Measurements from ENCODE around the gene CFAP57.
A peak's percentile ranks its signal among the peaks of the same experiment; 100 is the strongest.
"Not testable (repeated sequence)": the region's sequence is repeated elsewhere in the genome, so short reads cannot be mapped to it uniquely, and the experiment has no call there.

Gene CFAP57

DNA sequence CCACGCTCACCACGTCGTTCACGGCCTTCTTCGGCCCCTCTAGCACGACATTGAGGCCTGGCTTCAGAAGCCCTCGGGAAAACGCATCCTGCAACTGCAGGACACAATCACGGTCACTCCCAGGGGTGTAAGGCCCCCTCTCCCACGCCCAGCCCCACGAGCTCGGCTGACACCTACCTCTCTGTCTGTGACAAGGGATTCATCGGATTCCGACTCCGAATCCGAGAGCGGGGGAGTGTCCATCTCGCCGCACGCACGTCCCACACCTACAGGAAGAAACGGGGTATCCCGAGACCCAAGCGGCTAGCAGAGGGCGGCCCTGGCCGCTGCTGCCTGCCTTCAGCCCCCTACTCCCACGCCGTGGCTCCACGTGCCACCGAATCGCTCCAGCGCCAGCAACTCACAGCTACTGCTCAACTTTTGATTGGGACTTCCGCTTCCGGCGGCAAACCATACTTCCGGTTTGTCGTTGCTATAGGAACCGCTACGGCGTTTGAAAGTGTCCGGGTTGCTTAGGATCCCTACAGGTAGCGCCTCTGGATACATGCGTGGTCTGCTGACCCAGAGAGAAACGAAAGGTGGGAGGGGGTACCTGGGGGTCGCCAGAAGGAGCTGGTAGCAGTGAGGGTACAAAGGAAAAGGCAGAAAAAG lies at the start of gene CFAP57, which contains the start of gene EBNA1BP2:
TSS of gene CFAP57 (plus strand) at position 455 of the 651 bp plus-strand sequence. CDS start 424 bp downstream, outside the sequence.
TSS of gene EBNA1BP2 (minus strand) at position 415 of the 651 bp plus-strand sequence. CDS start at position 243, 172 bp downstream.
- Histone ChIP-seq H3K4me3 (ENCODE audit: low read length) (peak within 1 kb of the TSS; percentile 56), H3K4me1 (ENCODE audit: control insufficient read depth, insufficient read depth, low read length) (no peaks in the 10 kb centered on the region), H3K9me3 (ENCODE audit: control insufficient read depth, low read length) (no peaks in the 10 kb centered on the region), H3K27me3 (ENCODE audit: control insufficient read depth, insufficient read depth, low read length) (peaks cover 7% of the 10 kb centered on the region), H3K36me3 (ENCODE audit: control insufficient read depth, insufficient read depth, low read length) (no peaks in the 10 kb centered on the region), H3K9ac (ENCODE audit: low read length) (peak within 1 kb of the TSS; percentile 63)

DNA sequence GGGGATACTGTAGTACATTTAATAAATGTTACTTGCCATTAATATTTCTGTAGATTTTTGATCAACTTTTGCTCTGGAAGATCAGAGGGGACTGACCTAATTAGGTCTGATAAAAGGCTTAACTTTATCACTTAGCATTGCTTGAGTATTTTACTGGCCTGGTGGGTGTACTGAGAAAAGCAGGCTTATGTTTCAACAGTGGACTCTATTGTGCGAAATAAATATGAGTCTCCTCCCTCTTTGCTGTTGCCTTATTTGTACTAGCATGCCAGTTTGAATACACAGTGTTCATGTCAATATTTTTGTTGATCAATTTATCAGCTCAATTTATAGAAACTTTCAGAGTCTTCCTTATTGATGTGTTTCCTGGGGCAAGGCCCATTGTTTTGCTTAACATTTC lies 49.1 kb upstream of the CFAP57 start:
- H3K9ac ChIP-seq (ENCODE audit: low read length), result no peak overlapping the region
- no peaks in the 10 kb centered on the region for H3K36me3 ChIP-seq (ENCODE audit: control insufficient read depth, insufficient read depth, low read length)
- no peaks in the 10 kb centered on the region for H3K9me3 ChIP-seq (ENCODE audit: control insufficient read depth, low read length)
- H3K27me3 ChIP-seq (ENCODE audit: control insufficient read depth, insufficient read depth, low read length), result no peaks in the 10 kb centered on the region
- H3K4me3 ChIP-seq (ENCODE audit: low read length), result no peak overlapping the region
- no peaks in the 10 kb centered on the region for H3K4me1 ChIP-seq (ENCODE audit: control insufficient read depth, insufficient read depth, low read length)

DNA sequence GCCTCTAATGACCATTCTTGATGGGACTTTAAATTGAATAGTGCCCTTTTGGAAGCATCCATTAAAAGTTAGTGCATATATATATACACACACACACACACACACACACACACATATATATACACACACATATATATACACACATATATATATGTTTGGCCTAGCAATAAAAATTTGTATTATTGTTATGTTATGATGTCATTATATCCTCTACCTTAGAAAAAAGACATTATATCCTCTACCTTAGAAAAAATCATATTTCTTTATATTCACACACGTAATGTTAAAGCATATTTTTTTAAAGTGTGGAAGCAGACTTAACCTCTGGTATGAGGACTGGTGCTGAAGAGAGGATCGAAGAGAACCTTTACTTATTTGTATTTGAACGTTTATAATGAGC lies 43.3 kb upstream of the CFAP57 start:
- no peaks in the 10 kb centered on the region for H3K27me3 ChIP-seq (ENCODE audit: control insufficient read depth, insufficient read depth, low read length)
- H3K9me3 ChIP-seq (ENCODE audit: control insufficient read depth, low read length), result no peaks in the 10 kb centered on the region
- H3K4me1 ChIP-seq (ENCODE audit: control insufficient read depth, insufficient read depth, low read length), result no peaks in the 10 kb centered on the region
- H3K4me3 ChIP-seq (ENCODE audit: low read length), result no peak overlapping the region
- no peaks in the 10 kb centered on the region for H3K36me3 ChIP-seq (ENCODE audit: control insufficient read depth, insufficient read depth, low read length)
- H3K9ac ChIP-seq (ENCODE audit: low read length), result no peak overlapping the region

DNA sequence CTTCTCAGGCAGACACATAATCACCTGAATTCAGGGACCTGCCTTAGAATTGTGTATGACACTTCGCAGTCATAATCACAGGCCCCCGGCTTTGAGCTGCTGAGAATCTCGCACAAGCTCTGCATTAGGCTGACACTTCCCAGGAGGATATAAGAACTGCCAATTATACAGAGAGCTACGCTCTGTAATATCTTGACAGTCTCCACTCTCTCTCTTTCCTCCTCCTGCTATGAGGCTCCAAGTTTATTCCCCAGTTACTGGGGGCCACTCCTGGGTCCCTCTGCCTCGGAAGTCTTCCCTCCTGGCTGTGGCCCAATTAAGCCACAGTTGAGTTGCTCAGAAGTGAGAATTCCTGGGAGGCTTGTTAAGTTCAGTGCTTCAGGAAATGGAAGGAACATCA lies 42.7 kb upstream of the CFAP57 start:
- Histone ChIP-seq H3K36me3 (ENCODE audit: control insufficient read depth, insufficient read depth, low read length) (no peaks in the 10 kb centered on the region), H3K9ac (ENCODE audit: low read length) (no peak overlapping the region), H3K4me1 (ENCODE audit: control insufficient read depth, insufficient read depth, low read length) (no peaks in the 10 kb centered on the region), H3K4me3 (ENCODE audit: low read length) (no peak overlapping the region), H3K9me3 (ENCODE audit: control insufficient read depth, low read length) (no peaks in the 10 kb centered on the region), H3K27me3 (ENCODE audit: control insufficient read depth, insufficient read depth, low read length) (no peaks in the 10 kb centered on the region)

DNA sequence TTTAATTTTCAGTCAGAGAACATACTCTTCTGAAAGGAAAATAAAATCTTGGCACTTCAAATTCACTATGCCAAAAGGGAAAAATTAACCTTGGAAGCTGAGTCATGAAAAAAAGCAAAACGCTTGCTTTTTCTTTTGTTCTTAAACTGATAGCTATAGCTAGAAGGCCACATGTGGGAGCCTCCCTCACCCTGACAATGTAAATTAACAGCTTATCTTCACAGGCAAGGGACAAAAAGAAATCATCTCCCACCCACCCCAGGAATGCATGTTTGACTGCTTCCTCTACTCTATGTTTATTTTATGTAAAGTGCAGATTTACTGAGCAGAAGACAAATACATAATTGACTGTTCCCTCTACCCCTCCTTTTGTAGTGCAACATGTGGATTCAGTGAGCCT lies 38.1 kb upstream of the CFAP57 start:
- Histone ChIP-seq H3K4me3 (ENCODE audit: low read length) (no peak overlapping the region), H3K9ac (ENCODE audit: low read length) (no peak overlapping the region), H3K36me3 (ENCODE audit: control insufficient read depth, insufficient read depth, low read length) (no peaks in the 10 kb centered on the region), H3K4me1 (ENCODE audit: control insufficient read depth, insufficient read depth, low read length) (no peaks in the 10 kb centered on the region), H3K9me3 (ENCODE audit: control insufficient read depth, low read length) (no peaks in the 10 kb centered on the region), H3K27me3 (ENCODE audit: control insufficient read depth, insufficient read depth, low read length) (peaks cover 4% of the 10 kb centered on the region)

DNA sequence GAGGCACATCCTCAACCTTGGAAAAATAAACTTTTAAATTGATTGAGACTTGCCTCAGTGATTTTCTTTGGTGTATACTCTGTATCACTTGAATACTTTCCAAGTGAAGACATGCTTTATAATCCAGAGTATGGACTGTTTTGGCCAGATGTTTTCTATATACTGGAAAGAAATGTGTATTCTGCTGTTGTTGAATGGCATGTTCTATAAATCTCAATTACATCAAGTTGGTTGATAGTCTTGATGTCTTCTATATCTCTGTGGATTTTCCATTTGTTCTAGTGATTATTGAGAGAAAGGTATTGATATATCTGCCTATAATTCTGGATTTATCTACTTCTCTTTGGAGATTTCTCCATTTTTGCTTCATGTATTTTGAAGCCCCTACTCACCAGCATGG lies 37.5 kb upstream of the CFAP57 start:
- H3K36me3 ChIP-seq (ENCODE audit: control insufficient read depth, insufficient read depth, low read length), result no peaks in the 10 kb centered on the region
- H3K9me3 ChIP-seq (ENCODE audit: control insufficient read depth, low read length), result no peaks in the 10 kb centered on the region
- H3K4me1 ChIP-seq (ENCODE audit: control insufficient read depth, insufficient read depth, low read length), result no peaks in the 10 kb centered on the region
- no peak overlapping the region for H3K4me3 ChIP-seq (ENCODE audit: low read length)
- H3K9ac ChIP-seq (ENCODE audit: low read length), result no peak overlapping the region
- peaks cover 4% of the 10 kb centered on the region for H3K27me3 ChIP-seq (ENCODE audit: control insufficient read depth, insufficient read depth, low read length)

DNA sequence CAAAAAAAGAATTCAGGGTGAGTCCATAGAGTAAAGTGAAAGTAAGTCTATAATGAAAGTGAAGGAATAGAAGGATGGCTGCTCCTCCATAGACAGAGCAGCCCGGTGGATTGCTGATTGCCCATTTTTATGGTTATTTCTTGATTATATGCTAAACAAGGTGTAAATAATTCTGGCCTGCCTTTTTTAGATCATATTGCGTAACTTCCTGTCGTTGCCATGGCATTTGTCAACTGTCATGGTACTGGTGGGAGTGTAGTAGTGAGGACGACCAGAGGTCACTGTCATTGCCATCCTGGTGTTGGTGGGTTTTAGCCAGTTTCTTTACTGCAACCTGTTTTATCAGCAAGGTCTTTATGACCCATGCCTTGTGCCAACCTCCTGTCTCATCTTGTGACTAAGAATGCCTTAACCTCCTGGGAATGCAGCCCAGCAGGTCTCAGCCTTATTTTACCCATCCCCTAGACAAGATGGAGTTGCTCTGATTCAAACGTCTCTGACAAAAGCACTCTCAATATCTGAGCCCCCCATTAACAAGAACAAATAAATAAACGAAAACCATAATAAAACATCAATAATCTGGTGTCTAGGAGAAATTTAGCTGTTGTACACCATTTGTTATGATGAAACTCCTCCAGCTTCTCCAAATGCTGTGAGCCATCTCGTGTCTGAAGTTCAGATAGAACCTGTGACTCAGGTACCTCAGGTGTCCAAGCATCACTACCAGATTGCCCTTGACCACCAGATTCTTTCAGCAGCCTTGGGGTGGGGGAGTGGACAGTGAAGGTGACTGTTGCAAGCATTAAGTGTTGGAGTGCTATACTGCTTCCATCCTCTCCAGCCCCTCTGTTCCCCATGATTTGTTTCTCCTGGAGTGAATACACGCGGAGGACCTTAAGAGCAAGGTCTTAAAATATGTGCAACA lies 36.0 kb upstream of the CFAP57 start:
- H3K4me3 ChIP-seq (ENCODE audit: low read length), result no peak overlapping the region
- H3K36me3 ChIP-seq (ENCODE audit: control insufficient read depth, insufficient read depth, low read length), result no peaks in the 10 kb centered on the region
- H3K4me1 ChIP-seq (ENCODE audit: control insufficient read depth, insufficient read depth, low read length), result no peaks in the 10 kb centered on the region
- no peak overlapping the region for H3K9ac ChIP-seq (ENCODE audit: low read length)
- H3K9me3 ChIP-seq (ENCODE audit: control insufficient read depth, low read length), result no peaks in the 10 kb centered on the region
- H3K27me3 ChIP-seq (ENCODE audit: control insufficient read depth, insufficient read depth, low read length), result peaks cover 4% of the 10 kb centered on the region

DNA sequence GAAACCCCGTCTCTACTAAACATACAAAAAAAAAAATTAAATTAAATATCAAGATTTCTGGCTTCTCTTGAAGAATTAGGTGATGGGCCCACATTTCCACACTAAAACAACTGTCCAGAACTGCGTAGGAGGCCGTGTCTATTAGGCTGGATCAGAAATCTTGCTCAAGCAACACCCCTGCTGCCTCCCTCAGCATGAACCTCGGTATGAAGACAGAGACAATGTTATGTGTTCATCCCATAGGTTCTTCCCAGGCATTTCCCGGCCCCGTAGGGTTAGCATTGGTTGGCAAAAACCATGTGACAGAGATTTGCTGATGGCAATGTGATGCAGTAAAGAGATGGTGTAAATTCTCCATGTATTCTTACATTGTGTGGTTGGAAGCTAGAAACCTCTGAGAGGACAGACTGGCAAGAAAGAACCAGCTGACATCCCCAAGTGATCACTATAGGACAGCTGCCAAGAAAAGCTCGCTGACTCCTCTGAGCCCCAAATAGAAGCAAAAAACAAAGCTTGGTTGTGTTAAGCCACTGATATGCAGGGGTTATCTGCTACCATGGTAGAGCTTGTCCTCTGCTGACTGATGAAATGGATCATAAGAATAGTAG lies 34.6 kb upstream of the CFAP57 start:
- Histone ChIP-seq H3K27me3 (ENCODE audit: control insufficient read depth, insufficient read depth, low read length) (peaks cover 4% of the 10 kb centered on the region), H3K36me3 (ENCODE audit: control insufficient read depth, insufficient read depth, low read length) (no peaks in the 10 kb centered on the region), H3K9ac (ENCODE audit: low read length) (no peak overlapping the region), H3K4me3 (ENCODE audit: low read length) (no peak overlapping the region), H3K4me1 (ENCODE audit: control insufficient read depth, insufficient read depth, low read length) (no peaks in the 10 kb centered on the region), H3K9me3 (ENCODE audit: control insufficient read depth, low read length) (no peaks in the 10 kb centered on the region)

DNA sequence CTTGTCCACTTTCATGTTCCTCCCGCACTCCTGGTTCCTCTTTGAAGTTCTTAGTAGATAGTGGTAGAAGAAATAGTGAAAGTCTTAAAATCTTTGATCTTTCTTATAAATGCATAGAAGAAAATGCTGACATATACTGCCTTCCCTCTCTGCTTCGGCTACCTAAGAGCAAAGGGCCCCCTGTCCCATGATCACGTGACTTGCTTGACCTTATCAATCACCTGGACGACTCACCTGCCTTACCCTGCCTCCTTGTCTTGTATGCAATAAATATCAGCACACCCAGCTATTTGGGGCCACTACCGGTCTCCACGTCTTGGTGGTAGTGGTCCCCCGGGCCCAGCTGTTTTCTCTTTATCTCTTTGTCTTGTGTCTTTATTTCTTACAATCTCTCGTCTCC lies 32.8 kb upstream of the CFAP57 start:
- H3K9ac ChIP-seq (ENCODE audit: low read length); H3K9me3 ChIP-seq (ENCODE audit: control insufficient read depth, low read length); H3K4me3 ChIP-seq (ENCODE audit: low read length); H3K36me3 ChIP-seq (ENCODE audit: control insufficient read depth, insufficient read depth, low read length); H3K4me1 ChIP-seq (ENCODE audit: control insufficient read depth, insufficient read depth, low read length); H3K27me3 ChIP-seq (ENCODE audit: control insufficient read depth, insufficient read depth, low read length): not testable (repeated sequence)

DNA sequence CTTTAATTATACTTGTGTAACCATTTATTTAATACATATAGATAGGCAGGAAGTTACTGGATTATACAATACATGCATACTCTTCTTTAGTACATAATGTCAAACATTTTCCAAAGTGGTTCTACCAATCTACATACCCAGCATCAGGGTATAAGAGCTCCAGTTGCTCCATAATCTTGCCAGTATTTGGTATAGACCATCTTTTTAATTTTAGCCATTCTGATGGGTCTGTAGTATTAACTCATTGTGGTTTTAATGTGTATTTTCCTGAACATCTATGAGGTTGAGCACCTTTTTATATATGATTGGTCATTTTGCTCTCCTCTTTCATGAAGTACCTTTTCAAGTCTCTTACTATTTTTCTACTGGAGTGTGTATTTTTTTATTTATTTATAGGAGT lies 32.1 kb upstream of the CFAP57 start:
- no peaks in the 10 kb centered on the region for H3K36me3 ChIP-seq (ENCODE audit: control insufficient read depth, insufficient read depth, low read length)
- no peaks in the 10 kb centered on the region for H3K9me3 ChIP-seq (ENCODE audit: control insufficient read depth, low read length)

DNA sequence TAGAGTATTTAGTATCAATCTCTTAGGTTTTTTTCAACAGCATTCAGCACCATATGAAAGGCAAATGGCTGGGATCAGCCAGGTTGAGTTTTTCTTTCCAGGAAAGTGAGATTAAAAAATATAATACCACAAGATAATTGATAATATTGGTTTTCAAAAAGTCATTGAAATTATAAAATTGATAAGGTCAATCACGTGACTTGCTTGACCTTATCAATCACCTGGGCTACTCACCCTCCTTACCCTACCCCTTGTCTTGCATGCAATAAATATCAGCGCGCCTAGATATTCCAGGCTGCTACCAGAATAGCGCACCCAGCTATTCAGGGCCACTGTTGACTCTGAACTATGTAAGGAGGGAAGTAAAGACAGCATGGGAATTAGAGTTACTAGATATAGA lies 31.5 kb upstream of the CFAP57 start:
- H3K4me3 ChIP-seq (ENCODE audit: low read length), result no peak overlapping the region

More for the DNA sequence above, 32.1 kb upstream of the CFAP57 start:
- peaks cover 4% of the 10 kb centered on the region for H3K27me3 ChIP-seq (ENCODE audit: control insufficient read depth, insufficient read depth, low read length)
- H3K4me3 ChIP-seq (ENCODE audit: low read length), result no peak overlapping the region
- H3K4me1 ChIP-seq (ENCODE audit: control insufficient read depth, insufficient read depth, low read length), result no peaks in the 10 kb centered on the region
- H3K9ac ChIP-seq (ENCODE audit: low read length), result no peak overlapping the region

DNA sequence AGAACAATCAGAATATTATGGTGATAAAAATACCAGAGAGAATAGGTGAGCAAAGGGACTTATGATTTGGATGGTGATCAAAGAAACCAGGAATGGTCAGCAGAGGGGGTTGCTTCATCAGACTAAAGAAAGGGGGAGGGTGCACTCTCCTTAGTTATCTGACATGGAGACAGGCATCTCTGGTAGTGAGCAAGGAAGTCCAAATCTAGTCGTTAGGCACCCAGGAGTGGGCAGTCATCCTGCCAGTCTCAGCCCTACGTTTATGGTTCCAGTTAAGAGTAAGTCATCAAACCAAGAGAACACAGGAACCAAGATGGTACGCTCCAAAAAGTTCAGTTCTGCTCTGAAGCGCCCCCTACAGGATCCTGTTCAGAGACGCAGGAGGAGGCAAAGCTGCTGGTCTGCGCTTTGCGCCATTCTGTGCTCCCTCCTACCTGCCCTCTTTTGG lies 28.7 kb upstream of the CFAP57 start:
- H3K36me3 ChIP-seq (ENCODE audit: control insufficient read depth, insufficient read depth, low read length), result no peaks in the 10 kb centered on the region
- H3K4me3 ChIP-seq (ENCODE audit: low read length), result no peak overlapping the region
- no peak overlapping the region for H3K9ac ChIP-seq (ENCODE audit: low read length)
- H3K9me3 ChIP-seq (ENCODE audit: control insufficient read depth, low read length), result no peaks in the 10 kb centered on the region
- H3K4me1 ChIP-seq (ENCODE audit: control insufficient read depth, insufficient read depth, low read length), result no peaks in the 10 kb centered on the region
- H3K27me3 ChIP-seq (ENCODE audit: control insufficient read depth, insufficient read depth, low read length), result peaks cover 7% of the 10 kb centered on the region

More for the DNA sequence above, 31.5 kb upstream of the CFAP57 start:
- Histone ChIP-seq H3K4me1 (ENCODE audit: control insufficient read depth, insufficient read depth, low read length) (no peaks in the 10 kb centered on the region), H3K9me3 (ENCODE audit: control insufficient read depth, low read length) (no peaks in the 10 kb centered on the region), H3K27me3 (ENCODE audit: control insufficient read depth, insufficient read depth, low read length) (no peaks in the 10 kb centered on the region), H3K36me3 (ENCODE audit: control insufficient read depth, insufficient read depth, low read length) (no peaks in the 10 kb centered on the region), H3K9ac (ENCODE audit: low read length) (no peak overlapping the region)

Measured in mucosa of stomach (tissue), 1 donor.